SK-N-SH (cell line): ENCODE measurements around the gene IFNL4. TPM values are rescaled to one million over a fixed set of nuclear protein-coding genes. Genes with fewer than 3 reads are reported as not detected.

Source experiments
- CTCF ChIA-PET: fragments of 300-600, 350-600 bp; formaldehyde crosslinking; extraction: SDS; loops from one replicate; lab custom pipeline; 2021; lab: Yijun Ruan, JAX
- POLR2A ChIA-PET: fragments of 350-600 bp; sonication (Branson Sonifier 250); formaldehyde crosslinking; extraction: SDS; loops from one replicate; lab custom pipeline; 2020; ENCODE audit warnings: antibody characterized with exemption, inconsistent platforms; lab: Yijun Ruan, JAX
- DNase-seq: peaks from one replicate; pipeline ENCODE4 v3.0.0; 2012
- H2AFZ ChIP-seq: fragments of 200-600 bp; sonication (generic); 2 replicates; pipeline ENCODE4 v1.8.1; 2016; ENCODE audit warnings: antibody characterized with exemption, mild to moderate bottlenecking, low read depth
- H3F3A ChIP-seq: fragments of 200-600 bp; sonication (generic); replicated peaks from 2 replicates; pipeline ENCODE3; 2016; ENCODE audit warnings: antibody characterized with exemption, mild to moderate bottlenecking; ENCODE audit not compliant: insufficient read depth
- H3K27ac ChIP-seq, 2 experiments: fragments of 200-500 bp in 1 of 2; fragments of 200-600 bp in 1 of 2; sonication (Bioruptor generic) in 1 of 2; sonication (generic), shearing (Covaris generic) in 1 of 2; 2 replicates each; pipeline versions ENCODE4 v1.5.1 to v1.6.1; 2014 to 2016; ENCODE audit warnings: low read depth in 2 of 2, inconsistent platforms in 1 of 2, low read length in 1 of 2, mild to moderate bottlenecking in 1 of 2, mixed read lengths in 1 of 2
- H3K27me3 ChIP-seq: fragments of 200-600 bp; sonication (generic), shearing (Covaris generic); 2 replicates; pipeline ENCODE4 v1.6.1; 2016; ENCODE audit warnings: mixed run types; ENCODE audit not compliant: insufficient read depth
- H3K36me3 ChIP-seq, 2 experiments: fragments of 200-500 bp in 1 of 2; fragments of 200-600 bp in 1 of 2; sonication (Bioruptor generic) in 1 of 2; sonication (generic) in 1 of 2; replicated peaks in 1 of 2; 2 replicates each; pipeline versions ENCODE3 to v1.5.1; 2014 to 2016; ENCODE audit warnings: low read length in 1 of 2, mild to moderate bottlenecking in 1 of 2; ENCODE audit not compliant: insufficient read depth in 2 of 2, control insufficient read depth in 1 of 2
- H3K4me1 ChIP-seq, 2 experiments: fragments of 200-500 bp in 1 of 2; fragments of 200-600 bp in 1 of 2; sonication (Bioruptor generic) in 1 of 2; sonication (generic), shearing (Covaris generic) in 1 of 2; 2 replicates each; pipeline versions ENCODE4 v1.5.1 to v1.6.1; 2014 to 2016; ENCODE audit warnings: low read depth in 1 of 2, low read length in 1 of 2, mixed run types in 1 of 2; ENCODE audit not compliant: insufficient read depth in 2 of 2, control insufficient read depth in 1 of 2
- H3K4me2 ChIP-seq: fragments of 200-600 bp; sonication (generic), shearing (Covaris generic); 2 replicates; pipeline ENCODE4 v1.6.1; 2017; ENCODE audit warnings: mixed run types
- H3K4me3 ChIP-seq, 2 experiments: fragments of 200-500 bp in 1 of 2; fragments of 200-600 bp in 1 of 2; sonication (Bioruptor generic) in 1 of 2; sonication (generic), shearing (Covaris generic) in 1 of 2; 2 replicates each; pipeline versions ENCODE4 v1.5.1 to v1.8.1; 2014 to 2016; ENCODE audit warnings: low read depth in 2 of 2, inconsistent platforms in 1 of 2, low read length in 1 of 2, mild to moderate bottlenecking in 1 of 2, mixed read lengths in 1 of 2, moderate library complexity in 1 of 2
- H3K79me2 ChIP-seq: fragments of 200-600 bp; sonication (generic); 2 replicates; pipeline ENCODE4 v1.8.1; 2017; ENCODE audit warnings: mild to moderate bottlenecking; ENCODE audit not compliant: insufficient read depth
- H3K9ac ChIP-seq: fragments of 200-600 bp; sonication (generic); 2 replicates; pipeline ENCODE4 v1.6.1; 2017; ENCODE audit warnings: mixed run types
- H3K9me2 ChIP-seq: fragments of 200-600 bp; sonication (generic); 2 replicates; pipeline ENCODE4 v1.6.1; 2017; ENCODE audit warnings: mixed run types
- H3K9me3 ChIP-seq: fragments of 200-600 bp; sonication (generic); 2 replicates; pipeline ENCODE4 v1.6.1; 2017; ENCODE audit warnings: mixed run types, mild to moderate bottlenecking, moderate library complexity
- H4K20me1 ChIP-seq: fragments of 200-600 bp; sonication (generic); 2 replicates; pipeline ENCODE4 v1.6.1; 2017; ENCODE audit warnings: mild to moderate bottlenecking, mixed run types; ENCODE audit not compliant: insufficient read depth
- ELF1 ChIP-seq: IDR thresholded peaks from 2 replicates; pipeline ENCODE4 v1.4.0; 2012
- EZH2phosphoT487 ChIP-seq: fragments of 200-600 bp; sonication (generic); IDR thresholded peaks from 2 replicates; pipeline ENCODE4 v1.6.1; 2017; ENCODE audit warnings: low read depth, mixed run types, mild to moderate bottlenecking, antibody characterized with exemption, moderate library complexity, borderline replicate concordance
- FOSL2 ChIP-seq: IDR thresholded peaks from 2 replicates; pipeline ENCODE4 v1.4.0; 2012; ENCODE audit warnings: low read depth, mild to moderate bottlenecking, moderate library complexity, borderline replicate concordance
- GATA2 ChIP-seq: sonication (generic); formaldehyde crosslinking; IDR thresholded peaks from 2 replicates; pipeline ENCODE4 v1.5.0; 2020; ENCODE audit warnings: mild to moderate bottlenecking, missing genetic modification reagents
- IRF3 ChIP-seq: fragments of 150-350 bp; IDR thresholded peaks from 2 replicates; pipeline ENCODE4 v1.6.1; 2016; ENCODE audit warnings: mild to moderate bottlenecking, low read depth, low read length
- MAX ChIP-seq: IDR thresholded peaks from 2 replicates; pipeline ENCODE4 v1.4.0; 2012; ENCODE audit warnings: low read depth
- MEF2A ChIP-seq: IDR thresholded peaks from 2 replicates; pipeline ENCODE4 v1.4.0; 2012; ENCODE audit warnings: low read depth, borderline replicate concordance
- MXI1 ChIP-seq: IDR thresholded peaks from 2 replicates; pipeline ENCODE4 v1.6.1; 2012; ENCODE audit warnings: mild to moderate bottlenecking, low read depth, low read length, improper control_type of control experiment
- NFIC ChIP-seq: IDR thresholded peaks from 2 replicates; pipeline ENCODE4 v1.4.0; 2012; ENCODE audit warnings: borderline replicate concordance
- POLR2AphosphoS5 ChIP-seq: IDR thresholded peaks from 2 replicates; pipeline ENCODE4 v1.6.1; 2012; ENCODE audit warnings: low read depth, low read length
- TAF1 ChIP-seq: IDR thresholded peaks from 2 replicates; pipeline ENCODE4 v1.6.1; 2012; ENCODE audit warnings: low read depth, mild to moderate bottlenecking, low read length, moderate library complexity, borderline replicate concordance
- ZBTB33 ChIP-seq: IDR thresholded peaks from 2 replicates; pipeline ENCODE4 v1.4.0; 2012; ENCODE audit warnings: low read depth, borderline replicate concordance
- WGBS: methylation state at CpG from one replicate; pipeline ENCODE4 v1.1.6; 2017; ENCODE audit warnings: low lambda C conversion rate; 5-methylcytosine and 5-hydroxymethylcytosine counted together
- polyA plus RNA-seq, 3 experiments: library from polyadenylated mRNA; depleted of rRNA; stranded (reverse); fragments of >200 nt; gene quantifications; 2 replicates each; pipeline ENCODE4 v1.2.3, GENCODE V29; 2012

The IFNL4 gene
- polyA plus RNA-seq, 1 of the 3 experiments (the other 2 are of a cell fraction): not detected

GRCh38 chr19:39293394-39293793 is 44.7 kb upstream of the IFNL4 start (continued):
- no peak for TF ChIP-seq IRF3
- TF ChIP-seq, all 33 proteins: peak for 0

- no peak for DNase-seq
- no peak overlapping the region for H3K27ac ChIP-seq
- ChIA-PET CTCF (no interaction called here), POLR2A (no interaction called here)
- H3K36me3 ChIP-seq: no peaks in the 10 kb centered on the region
- H3K79me2 ChIP-seq: no peaks in the 10 kb centered on the region
- H2AFZ ChIP-seq: no peak overlapping the region
- WGBS: 30% methylated on average over 1 of the region's 1 CpG
- no peak overlapping the region for H3K4me2 ChIP-seq
- no peaks in the 10 kb centered on the region for H3F3A ChIP-seq
- no peaks in the 10 kb centered on the region for H3K27me3 ChIP-seq
- no peak overlapping the region for H3K9ac ChIP-seq
- H3K4me3 ChIP-seq: no peak overlapping the region
- H4K20me1 ChIP-seq: no peaks in the 10 kb centered on the region
- TF ChIP-seq TAF1 (no peak), EZH2phosphoT487 (no peak), ELF1 (no peak), FOSL2 (no peak), POLR2AphosphoS5 (no peak), MEF2A (no peak), GATA2 (CRISPR knock-in tag) (no peak)
- no peaks in the 10 kb centered on the region for H3K4me1 ChIP-seq
- H3K9me2 ChIP-seq: no peaks in the 10 kb centered on the region
- H3K9me3 ChIP-seq: 0 out of 2 replicates have a peak, but pooled peaks cover 4% of the 10 kb centered on the region
Measured at GRCh38 chr19:39284032-39284431, 35.4 kb upstream of the IFNL4 start.

GRCh38 chr19:39282021-39282420 is 33.4 kb upstream of the IFNL4 start:
- H3K4me2 ChIP-seq: no peak overlapping the region
- no peak for DNase-seq
- no peak overlapping the region for H2AFZ ChIP-seq
- no peak overlapping the region for H3K27ac ChIP-seq
- ChIA-PET POLR2A (no interaction called here), CTCF (interaction anchor here (1.0 kb wide), 1 partner anchor 11 kb away, joined by 3 read pairs; no protein-coding TSS in a partner anchor)
- no peaks in the 10 kb centered on the region for H3F3A ChIP-seq
- H3K79me2 ChIP-seq: no peaks in the 10 kb centered on the region
- no peaks in the 10 kb centered on the region for H3K9me2 ChIP-seq
- no peaks in the 10 kb centered on the region for H3K27me3 ChIP-seq
- no peak overlapping the region for H3K4me3 ChIP-seq
- TF ChIP-seq ZBTB33 (no peak), NFIC (no peak), MXI1 (no peak), MAX (no peak), GATA2 (CRISPR knock-in tag) (no peak), POLR2AphosphoS5 (no peak)
- no peaks in the 10 kb centered on the region for H3K4me1 ChIP-seq
- no peak overlapping the region for H3K9ac ChIP-seq
- 0% methylated on average over 1 of the region's 1 CpG for WGBS
- no peaks in the 10 kb centered on the region for H3K36me3 ChIP-seq
- H4K20me1 ChIP-seq: no peaks in the 10 kb centered on the region
- H3K9me3 ChIP-seq: 0 out of 2 replicates have a peak, but pooled peaks cover 4% of the 10 kb centered on the region
